BJ (cell line): ENCODE data around the gene PHYHD1. TPM values are rescaled to one million over a fixed set of nuclear protein-coding genes. Genes with fewer than 3 reads are reported as not detected.

ENCODE experiments used
- CTCF ChIA-PET: fragments of 350-600 bp; formaldehyde crosslinking; extraction: SDS; loops from one replicate; lab custom pipeline; 2021; ENCODE audit warnings: antibody characterized with exemption, inconsistent platforms; lab: Yijun Ruan, JAX
- POLR2A ChIA-PET: fragments of 300-600 bp; sonication (Branson Sonifier 250); formaldehyde crosslinking; extraction: SDS; loops from one replicate; lab custom pipeline; 2021; ENCODE audit warnings: antibody characterized with exemption; lab: Charles Lee
- DNase-seq: peaks from one replicate; pipeline ENCODE4 v3.0.0-alpha.2; 2011; ENCODE audit warnings: low read depth
- H3K27me3 ChIP-seq: 2 replicates; pipeline ENCODE4 v1.6.0; 2011; ENCODE audit warnings: low read length; ENCODE audit not compliant: control insufficient read depth, insufficient read depth
- H3K36me3 ChIP-seq: 2 replicates; pipeline ENCODE4 v1.5.1; 2011; ENCODE audit warnings: low read length; ENCODE audit not compliant: control insufficient read depth, insufficient read depth
- H3K4me3 ChIP-seq: 2 replicates; pipeline ENCODE4 v1.5.1; 2011; ENCODE audit warnings: low read depth, mild to moderate bottlenecking, control low read depth, low read length
- polyA plus RNA-seq: library from polyadenylated mRNA; depleted of rRNA; stranded (reverse); fragments of >200 nt; gene quantifications from 2 replicates; pipeline ENCODE4 v1.2.3, GENCODE V29; 2011
- TF ChIP-seq, protein P1 (sequence below): IDR thresholded peaks from 2 replicates; pipeline ENCODE4 v1.5.1; 2011; ENCODE audit warnings: low read depth, mild to moderate bottlenecking, control low read depth, inconsistent platforms, low read length, moderate library complexity; ENCODE audit not compliant: insufficient read depth

The PHYHD1 gene
- polyA plus RNA-seq, 1 experiment: 18.6 TPM

DNA sequence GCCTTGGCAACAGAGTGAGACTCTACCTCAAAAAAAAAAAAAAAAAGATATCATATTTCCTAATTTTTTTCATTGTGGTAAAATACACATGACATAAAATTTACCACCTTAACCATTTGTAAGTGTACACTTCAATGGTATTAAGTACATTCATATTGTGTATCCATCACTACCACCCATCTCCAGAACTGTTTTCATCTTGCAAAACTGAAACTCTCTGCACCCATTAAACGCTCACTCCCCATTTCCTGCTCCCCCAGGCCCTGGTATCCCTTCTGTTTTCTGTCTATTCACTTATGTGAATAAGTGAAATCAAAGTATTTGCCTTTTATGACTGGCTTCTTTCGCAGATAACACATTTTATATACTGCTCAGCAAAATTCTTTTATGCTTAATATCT, 26.0 kb upstream of the PHYHD1 start:
- POLR2A ChIA-PET: no interaction called here
- CTCF ChIA-PET: interaction anchor here (1.0 to 3.1 kb wide), 2 partner anchors 32 to 33 kb away, joined by 3 to 10 read pairs; no protein-coding TSS in a partner anchor
- no peak for DNase-seq

GRCh38 chr9:128895556-128895955, 25.2 kb upstream of the PHYHD1 start:
- H3K36me3 ChIP-seq: peaks cover 18% of the 10 kb centered on the region
- no peak for DNase-seq
- H3K27me3 ChIP-seq: no peaks in the 10 kb centered on the region
- TF ChIP-seq, protein P1, sequence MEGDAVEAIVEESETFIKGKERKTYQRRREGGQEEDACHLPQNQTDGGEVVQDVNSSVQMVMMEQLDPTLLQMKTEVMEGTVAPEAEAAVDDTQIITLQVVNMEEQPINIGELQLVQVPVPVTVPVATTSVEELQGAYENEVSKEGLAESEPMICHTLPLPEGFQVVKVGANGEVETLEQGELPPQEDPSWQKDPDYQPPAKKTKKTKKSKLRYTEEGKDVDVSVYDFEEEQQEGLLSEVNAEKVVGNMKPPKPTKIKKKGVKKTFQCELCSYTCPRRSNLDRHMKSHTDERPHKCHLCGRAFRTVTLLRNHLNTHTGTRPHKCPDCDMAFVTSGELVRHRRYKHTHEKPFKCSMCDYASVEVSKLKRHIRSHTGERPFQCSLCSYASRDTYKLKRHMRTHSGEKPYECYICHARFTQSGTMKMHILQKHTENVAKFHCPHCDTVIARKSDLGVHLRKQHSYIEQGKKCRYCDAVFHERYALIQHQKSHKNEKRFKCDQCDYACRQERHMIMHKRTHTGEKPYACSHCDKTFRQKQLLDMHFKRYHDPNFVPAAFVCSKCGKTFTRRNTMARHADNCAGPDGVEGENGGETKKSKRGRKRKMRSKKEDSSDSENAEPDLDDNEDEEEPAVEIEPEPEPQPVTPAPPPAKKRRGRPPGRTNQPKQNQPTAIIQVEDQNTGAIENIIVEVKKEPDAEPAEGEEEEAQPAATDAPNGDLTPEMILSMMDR: no peak
- ChIA-PET CTCF (interaction anchor here (1.0 to 1.2 kb wide), 3 partner anchors 17 to 33 kb away, joined by 3 to 4 read pairs (median 3); no protein-coding TSS in a partner anchor), POLR2A (no interaction called here)
- no peak overlapping the region for H3K4me3 ChIP-seq

More for the DNA sequence above, 26.0 kb upstream of the PHYHD1 start:
- H3K4me3 ChIP-seq: no peak overlapping the region
- TF ChIP-seq, protein P1: no peak
- H3K27me3 ChIP-seq: no peaks in the 10 kb centered on the region
- H3K36me3 ChIP-seq: peaks cover 17% of the 10 kb centered on the region

DNA sequence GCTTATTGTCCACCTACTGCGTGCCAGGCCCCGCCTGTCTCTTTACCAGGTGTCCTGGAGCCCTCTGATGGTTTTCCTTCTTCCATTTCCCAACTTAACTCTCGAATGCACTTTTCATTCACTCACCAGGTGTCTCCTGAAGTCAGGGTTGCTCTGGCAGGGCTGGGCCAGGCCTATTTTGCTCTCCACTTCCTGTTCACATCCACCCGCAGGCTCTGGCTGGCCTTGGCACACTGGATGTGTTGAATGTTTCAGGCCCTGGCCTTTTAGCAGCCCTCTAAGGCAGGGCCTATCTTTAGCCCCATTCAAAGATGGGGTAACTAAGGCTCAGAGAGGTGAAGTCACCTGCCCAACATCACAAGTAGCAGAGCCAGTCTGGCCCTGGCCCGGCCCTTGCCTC, 22.4 kb upstream of the PHYHD1 start:
- peaks cover 15% of the 10 kb centered on the region for H3K36me3 ChIP-seq

DNA sequence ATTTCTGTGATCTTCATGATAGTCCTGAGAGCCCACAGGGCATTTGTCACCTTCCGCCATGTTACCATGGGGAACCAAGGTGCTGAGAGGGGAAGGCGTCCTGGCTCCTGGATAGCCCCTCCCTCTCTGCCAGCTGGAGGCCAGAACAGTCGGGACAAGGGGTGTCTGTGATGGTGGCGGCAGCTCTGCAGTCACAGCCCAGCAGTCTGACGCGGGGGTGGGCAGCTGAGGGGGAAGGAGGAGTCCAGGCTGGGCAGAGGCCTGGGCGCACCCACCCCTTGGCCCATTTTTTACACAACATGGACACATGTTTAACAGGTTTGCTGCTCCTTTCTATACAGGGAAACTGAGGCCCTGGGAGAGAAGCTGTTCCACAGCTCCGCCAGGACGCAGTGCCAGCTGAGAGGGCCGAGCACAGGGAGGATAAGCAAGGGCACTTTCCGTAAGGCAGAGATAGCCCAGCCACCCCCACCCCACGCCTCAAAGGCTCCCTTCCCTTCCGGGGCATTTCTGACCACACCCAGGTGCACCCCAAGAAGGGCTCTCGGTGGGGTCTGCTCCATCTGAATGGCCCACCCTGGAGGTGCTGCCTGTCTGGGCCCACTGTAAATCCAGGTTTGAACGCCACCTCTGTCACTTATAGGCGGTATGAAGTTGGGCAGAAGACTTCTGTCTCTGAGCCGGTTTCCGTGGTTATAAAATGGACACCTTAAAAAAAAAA, 21.8 kb upstream of the PHYHD1 start:
- DNase-seq: no peak
- H3K4me3 ChIP-seq: no peak overlapping the region
- H3K27me3 ChIP-seq: no peaks in the 10 kb centered on the region
- CTCF ChIA-PET: no interaction called here
- TF ChIP-seq, protein P1: no peak
- POLR2A ChIA-PET: no interaction called here
- H3K36me3 ChIP-seq: peaks cover 15% of the 10 kb centered on the region

More for the DNA sequence above, 22.4 kb upstream of the PHYHD1 start:
- DNase-seq: no peak
- ChIA-PET POLR2A (no interaction called here), CTCF (no interaction called here)
- TF ChIP-seq, protein P1: no peak
- Histone ChIP-seq H3K27me3 (no peaks in the 10 kb centered on the region), H3K4me3 (no peak overlapping the region)

DNA sequence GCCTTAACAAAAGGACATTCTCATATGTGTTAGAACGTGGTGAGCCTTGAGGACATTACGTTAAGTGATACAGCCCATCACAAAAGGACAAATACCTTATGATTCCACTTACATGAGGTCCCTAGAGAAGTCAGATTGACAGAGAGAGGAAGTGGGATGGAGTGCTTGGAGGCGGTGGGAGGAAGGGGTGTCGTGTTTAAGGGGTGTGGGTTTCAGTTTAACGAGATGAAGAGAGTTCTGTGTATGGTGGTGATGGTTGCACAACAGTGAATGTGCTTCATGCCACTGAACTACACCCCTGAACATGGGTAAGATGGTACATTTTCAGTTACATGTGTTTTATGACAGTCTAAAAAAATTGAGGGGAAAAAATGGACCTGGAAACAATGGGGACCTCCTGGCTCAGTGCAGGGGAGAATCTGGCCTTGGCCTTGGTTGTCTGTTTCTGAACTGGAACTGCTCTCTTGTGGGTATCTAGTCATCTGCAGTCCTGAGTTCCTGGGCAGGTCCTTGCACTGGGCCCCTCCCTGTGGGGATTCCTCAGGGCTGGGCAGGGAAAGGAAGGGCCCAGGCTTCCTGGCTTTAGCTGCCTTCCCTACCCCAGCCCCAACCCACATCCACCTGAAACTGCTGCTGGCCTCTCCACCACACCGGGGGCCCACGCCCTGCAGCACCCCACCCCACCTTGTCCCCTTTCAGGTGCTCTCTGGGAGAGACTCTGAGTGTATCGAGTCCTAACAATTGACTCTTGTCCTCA, 21.0 kb upstream of the PHYHD1 start:
- ChIA-PET POLR2A (no interaction called here), CTCF (interaction anchor here (0.9 to 1.4 kb wide), 2 partner anchors 22 to 36 kb away, joined by 3 read pairs; no protein-coding TSS in a partner anchor)
- TF ChIP-seq, protein P1: no peak
- Histone ChIP-seq H3K4me3 (no peak overlapping the region), H3K36me3 (peaks cover 15% of the 10 kb centered on the region), H3K27me3 (no peaks in the 10 kb centered on the region)
- no peak for DNase-seq
